HG03045 (cell line): Measurements from ENCODE around the gene KIF13A.
"Not testable (repeated sequence)": the region's sequence is repeated elsewhere in the genome, so short reads cannot be mapped to it uniquely, and the experiment has no call there.

Experiments used
- ATAC-seq: cut with Tn5 transposase; IDR thresholded peaks from one replicate; pipeline ENCODE4 v1.9.1; 2021; ENCODE audit warnings: mild to moderate bottlenecking, moderate library complexity; ENCODE audit not compliant: unreplicated experiment

Gene KIF13A

GRCh38 chr6:17737704-17738252 is 249.7 kb downstream of the KIF13A start:
- ATAC-seq, result no peak

DNA sequence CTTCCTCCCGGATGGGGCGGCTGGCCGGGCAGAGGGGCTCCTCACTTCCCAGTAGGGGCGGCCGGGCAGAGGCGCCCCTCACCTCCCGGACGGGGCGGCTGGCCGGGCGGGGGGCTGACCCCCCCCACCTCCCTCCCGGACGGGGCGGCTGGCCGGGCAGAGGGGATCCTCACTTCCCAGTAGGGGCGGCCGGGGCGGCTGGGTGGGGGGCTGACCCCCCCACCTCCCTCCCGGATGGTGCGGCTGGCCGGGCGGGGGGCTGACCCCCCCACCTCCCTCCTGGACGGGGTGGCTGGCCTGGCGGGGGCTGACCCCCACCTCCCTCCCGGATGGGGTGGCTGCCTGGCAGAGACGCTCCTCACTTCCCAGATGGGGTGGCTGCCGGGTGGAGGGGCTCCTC is 252.1 kb downstream of the KIF13A start:
- not testable (repeated sequence) for ATAC-seq

GRCh38 chr6:17730078-17730704 is 257.2 kb downstream of the KIF13A start:
- ATAC-seq, result no peak

GRCh38 chr6:17729223-17730077 is 258.0 kb downstream of the KIF13A start:
- ATAC-seq, result no peak

DNA sequence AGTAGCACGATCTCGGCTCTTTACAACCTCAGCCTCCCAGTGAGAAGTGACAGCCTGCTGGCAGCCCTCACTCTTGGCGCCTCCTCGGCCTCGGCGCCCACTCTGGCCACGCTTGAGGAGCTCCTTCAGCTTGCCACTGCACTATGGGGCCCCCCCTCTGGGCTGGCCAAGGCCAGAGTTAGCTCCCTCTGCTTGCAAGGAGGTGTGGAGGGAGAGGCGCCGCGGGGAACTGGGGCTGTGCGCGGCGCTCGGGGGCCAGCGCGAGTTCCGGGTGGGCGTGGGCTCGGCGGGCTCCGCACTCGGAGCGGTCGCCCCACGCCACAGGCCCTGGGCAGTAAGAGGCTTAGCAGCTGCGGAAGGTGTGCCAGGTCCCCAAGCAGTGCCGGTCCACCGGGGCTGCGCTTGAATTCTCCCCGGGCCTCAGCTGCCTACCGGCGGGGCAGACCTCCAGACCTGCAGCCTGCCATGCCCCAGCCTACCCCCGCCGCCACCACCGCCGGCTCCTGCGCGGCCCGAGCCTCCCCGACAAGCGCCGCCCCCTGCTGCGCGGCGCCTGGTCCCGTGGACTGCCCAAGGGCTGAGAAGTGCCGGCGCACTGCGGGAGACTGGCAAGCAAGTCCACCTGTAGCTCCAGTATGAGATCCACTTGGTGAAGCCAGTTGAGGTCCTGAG is 258.7 kb downstream of the KIF13A start:
- no peak for ATAC-seq

- ATAC-seq, result no peak
These were observed 262.4 kb downstream of the KIF13A start for GRCh38 chr6:17725083-17725482.

GRCh38 chr6:17724341-17724740 is 263.1 kb downstream of the KIF13A start:
- ATAC-seq, result no peak

- ATAC-seq, result no peak
These were observed 265.8 kb downstream of the KIF13A start for GRCh38 chr6:17721671-17722070.

GRCh38 chr6:17719323-17720041 is 268.0 kb downstream of the KIF13A start:
- ATAC-seq, result no peak

- no peak for ATAC-seq
These were observed 271.2 kb downstream of the KIF13A start for GRCh38 chr6:17716221-17716620.

GRCh38 chr6:17714879-17715851 is 272.3 kb downstream of the KIF13A start:
- ATAC-seq, result peak; percentile 77

GRCh38 chr6:17714177-17714576 is 273.3 kb downstream of the KIF13A start:
- no peak for ATAC-seq

GRCh38 chr6:17712576-17712975 is 274.9 kb downstream of the KIF13A start:
- ATAC-seq, result no peak

- no peak for ATAC-seq
These were observed 277.1 kb downstream of the KIF13A start for GRCh38 chr6:17710331-17710730.

GRCh38 chr6:17709476-17709875 is 278.0 kb downstream of the KIF13A start:
- no peak for ATAC-seq
